HG03442 (cell line): ENCODE results near the gene GREB1.

ENCODE experiments used
- ATAC-seq: cut with Tn5 transposase; IDR thresholded peaks from one replicate; pipeline ENCODE4 v1.9.1; 2021; ENCODE audit warnings: mild to moderate bottlenecking, moderate library complexity; ENCODE audit not compliant: unreplicated experiment

GREB1 gene

DNA sequence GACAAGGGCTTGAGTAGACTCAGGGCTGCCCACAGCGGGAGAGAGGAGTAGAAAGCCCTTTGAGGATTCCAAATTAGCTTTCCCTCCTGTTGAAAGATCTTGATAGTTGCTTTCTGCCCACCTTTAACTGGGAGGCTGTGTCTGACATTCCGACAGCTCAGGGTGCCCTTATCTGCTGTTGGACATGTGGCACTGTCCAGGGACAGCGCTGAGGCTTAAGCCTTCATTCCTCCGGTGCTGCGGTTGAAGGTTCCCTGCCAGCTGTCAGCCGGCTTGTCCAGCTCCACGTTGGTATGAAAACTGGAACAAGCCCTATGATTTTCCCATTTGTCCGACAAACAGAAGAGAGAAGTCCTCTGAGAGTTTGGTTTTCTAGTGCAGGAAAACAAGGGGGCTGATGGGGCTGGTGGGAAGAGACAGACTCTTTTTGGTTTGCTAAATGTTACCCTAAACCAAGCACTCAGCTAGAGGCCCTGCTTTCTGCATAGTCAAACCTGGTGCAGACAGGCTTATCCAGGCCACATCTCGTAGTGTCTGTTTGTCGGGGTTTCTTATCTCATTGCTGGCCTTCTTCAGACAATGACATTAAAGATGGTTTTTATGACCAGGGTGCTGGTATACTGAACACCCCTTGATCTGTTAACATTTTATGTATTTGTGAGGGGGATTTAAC is 24.5 kb downstream of the GREB1 start:
- no peak for ATAC-seq

DNA sequence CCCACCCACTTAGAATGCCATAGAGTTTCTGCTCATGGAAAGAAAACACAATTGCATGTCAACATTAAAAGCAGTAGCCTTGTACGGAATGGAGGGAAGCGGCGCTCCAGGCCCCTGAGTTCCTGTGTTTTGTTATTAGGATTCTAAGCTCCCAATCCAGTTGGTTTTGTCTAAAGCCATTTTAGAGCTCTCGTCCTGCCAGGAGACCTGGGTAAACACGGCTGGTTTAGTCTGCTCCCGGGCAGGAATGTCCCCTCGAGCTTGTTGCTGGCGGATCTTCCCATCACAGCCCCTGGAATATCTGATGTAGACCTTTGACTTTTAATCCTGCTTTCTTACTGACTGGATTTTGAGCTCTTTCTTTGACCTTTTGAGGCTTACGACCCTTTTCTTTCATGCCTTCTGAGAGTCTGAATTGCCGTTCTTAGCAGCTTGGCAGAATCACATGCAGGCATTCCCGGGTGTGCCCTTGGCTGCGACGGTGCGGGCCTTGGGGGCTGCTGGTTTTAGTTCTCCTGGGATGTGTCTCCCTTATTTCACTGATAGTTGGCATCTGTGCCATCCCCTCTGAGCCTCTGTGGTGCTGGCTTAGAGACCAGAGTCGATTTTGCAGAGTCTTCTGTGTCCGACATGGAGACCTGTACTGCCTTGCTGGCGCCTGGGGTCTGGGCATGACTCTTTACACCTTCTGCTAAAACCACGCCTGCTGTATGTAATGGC is 25.4 kb downstream of the GREB1 start:
- ATAC-seq: no peak

- ATAC-seq: no peak
Measured at GRCh38 chr2:11559786-11560155, 25.9 kb downstream of the GREB1 start.

GRCh38 chr2:11560806-11561205 is 27.0 kb downstream of the GREB1 start:
- ATAC-seq: no peak

GRCh38 chr2:11562011-11562410 is 28.2 kb downstream of the GREB1 start:
- no peak for ATAC-seq

DNA sequence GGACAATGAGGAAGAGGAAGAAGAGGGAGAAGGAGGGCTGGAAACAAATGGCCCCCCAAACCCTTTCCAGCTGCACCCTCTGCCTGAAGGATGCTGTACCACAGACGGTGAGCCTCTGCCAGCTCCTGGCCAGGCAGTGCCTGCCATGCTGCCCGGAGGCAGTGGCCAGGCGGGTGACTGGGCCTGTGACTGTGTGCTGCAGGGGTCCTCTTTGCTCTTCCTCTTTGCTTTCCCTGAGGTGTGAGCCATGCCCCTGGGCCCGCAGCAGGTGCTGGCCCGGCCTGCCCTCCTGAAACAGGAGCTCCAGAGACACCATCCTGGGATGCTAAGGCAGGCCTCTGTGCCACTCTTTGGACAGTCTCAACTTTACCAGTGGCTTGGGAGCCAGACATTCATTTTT is 28.6 kb downstream of the GREB1 start:
- ATAC-seq: no peak

- ATAC-seq: no peak
Measured at GRCh38 chr2:11563784-11564666, 30.2 kb downstream of the GREB1 start.

- no peak for ATAC-seq
Measured at GRCh38 chr2:11564816-11565567, 31.1 kb downstream of the GREB1 start.

DNA sequence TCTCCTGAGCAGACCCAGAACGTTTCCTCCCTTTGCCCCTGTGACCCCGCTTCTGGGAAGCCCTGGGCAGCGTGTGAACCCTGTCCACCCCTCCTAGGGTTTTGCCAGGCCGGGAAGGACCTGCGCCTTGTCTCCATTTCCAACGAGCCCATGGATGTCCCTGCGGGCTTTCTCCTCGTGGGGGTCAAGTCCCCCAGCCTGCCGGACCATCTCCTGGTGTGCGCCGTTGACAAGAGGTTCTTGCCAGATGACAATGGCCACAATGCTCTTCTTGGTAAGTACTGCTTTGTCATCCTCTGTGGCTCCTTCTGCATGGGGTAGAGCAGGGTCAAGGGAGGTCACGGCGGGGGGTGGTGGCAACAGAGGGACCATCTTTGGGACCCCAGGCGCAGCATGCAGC is 32.5 kb downstream of the GREB1 start:
- no peak for ATAC-seq

DNA sequence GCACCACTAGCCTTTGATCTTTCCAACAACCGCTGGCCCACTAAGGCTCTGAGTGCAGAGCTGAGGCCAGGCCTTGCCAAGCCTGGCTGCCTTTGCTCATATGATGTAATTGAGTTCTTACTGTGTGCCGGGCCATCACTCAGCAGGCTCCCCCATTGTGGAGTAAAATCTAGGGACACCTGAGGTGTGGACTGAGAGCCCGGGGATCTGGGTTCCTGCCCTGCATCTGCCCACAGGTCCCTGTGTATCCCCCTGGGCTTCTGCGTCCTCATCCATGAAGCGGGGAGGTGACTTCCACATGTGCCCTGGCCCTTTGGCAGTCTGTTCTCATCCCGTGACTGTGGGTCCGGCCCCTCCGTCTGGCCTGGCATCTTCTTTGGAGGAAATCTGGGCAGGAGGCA is 33.8 kb downstream of the GREB1 start:
- no peak for ATAC-seq

DNA sequence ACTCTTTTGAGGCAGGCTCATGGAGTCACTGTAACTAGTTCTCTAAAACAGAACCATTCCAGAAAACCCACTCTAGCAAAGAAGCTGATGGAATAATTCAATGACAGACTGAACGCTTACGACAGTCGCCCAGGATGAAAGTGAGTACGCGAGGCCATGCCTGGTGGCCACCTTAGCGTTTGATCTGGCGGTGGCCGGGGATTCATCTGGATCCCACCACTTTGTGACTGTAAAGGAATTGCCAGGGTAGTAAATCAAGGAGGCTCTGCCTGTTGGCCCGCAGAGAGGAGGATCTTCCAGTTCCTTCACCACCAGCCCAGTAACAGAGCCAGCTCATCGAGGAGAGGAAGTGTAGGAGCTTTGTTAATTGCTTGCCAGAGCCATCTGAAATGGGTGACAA is 34.6 kb downstream of the GREB1 start:
- ATAC-seq: no peak

- ATAC-seq: no peak
Measured at GRCh38 chr2:11569636-11570035, 35.8 kb downstream of the GREB1 start.

DNA sequence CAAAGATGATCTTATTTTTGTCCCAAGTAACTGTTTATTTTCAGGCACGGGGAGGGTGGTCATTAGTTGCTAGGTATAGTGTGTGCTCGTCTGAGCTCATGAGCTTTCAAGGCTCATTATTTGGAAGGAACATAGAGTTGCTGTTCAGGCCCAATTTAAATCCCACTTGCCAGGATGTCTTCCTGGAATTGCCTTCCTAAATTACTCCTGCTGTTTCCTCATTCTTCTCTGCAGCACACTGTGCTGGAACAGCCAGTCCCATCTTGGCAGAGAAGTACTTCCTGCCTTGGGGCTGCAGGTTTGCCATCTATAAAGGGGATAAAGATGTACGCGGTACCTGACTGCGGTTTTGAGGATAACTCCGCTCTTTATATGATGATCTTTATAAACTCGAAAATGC is 37.3 kb downstream of the GREB1 start:
- ATAC-seq: no peak

GRCh38 chr2:11572996-11573395 is 39.2 kb downstream of the GREB1 start:
- no peak for ATAC-seq

GRCh38 chr2:11573418-11574175 is 39.8 kb downstream of the GREB1 start:
- no peak for ATAC-seq

GRCh38 chr2:11574176-11575046 is 40.6 kb downstream of the GREB1 start:
- ATAC-seq: no peak

GRCh38 chr2:11576398-11576797 is 42.6 kb downstream of the GREB1 start:
- no peak for ATAC-seq

DNA sequence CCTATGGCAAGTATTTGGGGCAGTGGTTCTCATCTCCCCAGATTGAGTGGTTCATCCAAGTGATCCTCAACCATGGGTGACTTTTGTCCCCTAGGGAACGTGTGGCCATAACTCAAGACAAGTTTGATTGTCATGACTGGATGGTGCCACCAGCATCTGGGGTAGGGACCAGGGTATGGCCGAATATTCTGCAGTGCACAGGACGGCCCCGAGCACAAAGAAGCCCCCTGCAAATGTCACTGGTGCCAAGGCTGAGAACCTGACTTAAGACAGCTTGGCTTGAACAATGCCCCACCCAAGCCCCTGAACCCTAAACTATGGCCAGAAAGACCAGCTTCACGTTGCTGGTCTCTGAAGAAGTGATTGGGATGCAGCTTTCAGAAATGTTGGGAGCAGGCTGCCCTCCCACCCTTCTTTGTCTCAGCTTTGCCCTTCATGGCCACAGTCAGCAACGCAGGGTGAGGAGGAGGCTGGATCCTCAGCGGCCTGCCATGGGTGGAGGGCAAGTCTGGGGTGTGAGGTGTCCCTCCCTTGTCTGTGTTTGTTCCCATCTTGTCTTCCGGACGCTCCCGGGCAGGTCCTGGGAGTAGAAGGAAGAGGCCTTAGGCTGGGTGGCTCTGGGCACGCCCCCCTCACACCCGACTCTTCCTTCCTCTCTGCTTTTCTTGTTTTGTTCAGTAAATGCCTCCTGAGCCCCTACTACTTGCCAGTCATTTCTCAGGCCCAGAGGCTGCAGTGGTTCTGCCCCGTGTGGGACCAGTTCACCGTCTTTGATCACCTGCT is 43.4 kb downstream of the GREB1 start:
- ATAC-seq: no peak
